Suprapubic skin (tissue), 3 donors: Measurements from ENCODE around the gene ZNF391.
"Not testable (repeated sequence)": the region's sequence is repeated elsewhere in the genome, so short reads cannot be mapped to it uniquely, and the experiment has no call there.

ENCODE experiments used
- POLR2AphosphoS5 ChIP-seq, 3 donors: sonication (generic); formaldehyde crosslinking; IDR thresholded peaks; one replicate each; pipeline ENCODE4 v1.6.1; 2017; ENCODE audit warnings: antibody characterized with exemption in 3 of 3
- TF ChIP-seq, protein P1 (sequence below), 2 donors: fragments of 200-600 bp in 1 of 2; fragments of 450-650 bp in 1 of 2; sonication (generic) in 1 of 2; IDR thresholded peaks; one replicate each; pipeline ENCODE4 v1.5.1; 2016 to 2019; ENCODE audit warnings: antibody characterized with exemption in 2 of 2, mild to moderate bottlenecking in 1 of 2, moderate library complexity in 1 of 2

DNA sequence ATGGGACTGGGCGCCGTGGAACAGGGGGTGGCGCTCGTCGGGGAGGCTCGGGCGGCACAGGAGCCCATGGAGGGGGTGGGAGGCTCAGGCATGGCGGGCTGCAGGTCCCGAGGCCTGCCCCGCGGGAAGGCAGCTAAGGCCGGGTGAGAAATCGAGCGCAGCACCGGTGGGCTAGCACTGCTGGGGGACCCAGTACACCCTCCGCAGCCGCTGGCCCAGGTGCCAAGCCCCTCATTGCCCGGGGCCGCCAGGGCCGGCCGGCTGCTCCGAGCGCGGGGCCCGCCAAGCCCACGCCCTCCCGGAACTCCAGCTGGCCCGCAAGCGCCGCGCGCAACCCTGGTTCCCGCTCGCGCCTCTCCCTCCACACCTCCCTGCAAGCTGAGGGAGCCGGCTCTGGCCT, 36.3 kb downstream of the ZNF391 start:
- TF ChIP-seq, protein P1, sequence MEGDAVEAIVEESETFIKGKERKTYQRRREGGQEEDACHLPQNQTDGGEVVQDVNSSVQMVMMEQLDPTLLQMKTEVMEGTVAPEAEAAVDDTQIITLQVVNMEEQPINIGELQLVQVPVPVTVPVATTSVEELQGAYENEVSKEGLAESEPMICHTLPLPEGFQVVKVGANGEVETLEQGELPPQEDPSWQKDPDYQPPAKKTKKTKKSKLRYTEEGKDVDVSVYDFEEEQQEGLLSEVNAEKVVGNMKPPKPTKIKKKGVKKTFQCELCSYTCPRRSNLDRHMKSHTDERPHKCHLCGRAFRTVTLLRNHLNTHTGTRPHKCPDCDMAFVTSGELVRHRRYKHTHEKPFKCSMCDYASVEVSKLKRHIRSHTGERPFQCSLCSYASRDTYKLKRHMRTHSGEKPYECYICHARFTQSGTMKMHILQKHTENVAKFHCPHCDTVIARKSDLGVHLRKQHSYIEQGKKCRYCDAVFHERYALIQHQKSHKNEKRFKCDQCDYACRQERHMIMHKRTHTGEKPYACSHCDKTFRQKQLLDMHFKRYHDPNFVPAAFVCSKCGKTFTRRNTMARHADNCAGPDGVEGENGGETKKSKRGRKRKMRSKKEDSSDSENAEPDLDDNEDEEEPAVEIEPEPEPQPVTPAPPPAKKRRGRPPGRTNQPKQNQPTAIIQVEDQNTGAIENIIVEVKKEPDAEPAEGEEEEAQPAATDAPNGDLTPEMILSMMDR (IDR thresholded peaks at IDR 0.05): not testable (repeated sequence)
- TF ChIP-seq POLR2AphosphoS5 (IDR thresholded peaks at IDR 0.05): not testable (repeated sequence)
